Measurements from ENCODE around the gene DBH. TPM values are rescaled to one million over a fixed set of nuclear protein-coding genes. Genes with fewer than 3 reads are reported as not detected.
A peak's percentile ranks its signal among the peaks of the same experiment; 100 is the strongest.

The DBH gene
- total RNA-seq, 1 donor from 2014 or later: not detected

- Mint-ChIP-seq H3K4me1 (ENCODE audit: unreplicated experiment) (peaks cover under 1% of the 10 kb centered on the region), H3K36me3 (ENCODE audit: unreplicated experiment) (no peaks in the 10 kb centered on the region), H3K4me3 (ENCODE audit: unreplicated experiment) (no peak overlapping the region), H3K9me3 (ENCODE audit: unreplicated experiment) (no peaks in the 10 kb centered on the region), H3K27ac (ENCODE audit: unreplicated experiment) (no peak overlapping the region), H3K27me3 (ENCODE audit: unreplicated experiment) (peaks cover 16% of the 10 kb centered on the region)
- TF ChIP-seq CTCF (IDR thresholded peaks at IDR 0.05): peak; percentile 14
- DNase-seq (ENCODE audit: extremely low spot score, unreplicated experiment): no peak
Measured at GRCh38 chr9:133664173-133665050, 28.2 kb downstream of the DBH start.

GRCh38 chr9:133665096-133665495 is 28.9 kb downstream of the DBH start:
- no peak for TF ChIP-seq CTCF (IDR thresholded peaks at IDR 0.05)
- no peak overlapping the region for H3K4me3 Mint-ChIP-seq (ENCODE audit: unreplicated experiment)
- H3K27me3 Mint-ChIP-seq (ENCODE audit: unreplicated experiment): peaks cover 16% of the 10 kb centered on the region
- H3K36me3 Mint-ChIP-seq (ENCODE audit: unreplicated experiment): no peaks in the 10 kb centered on the region
- DNase-seq (ENCODE audit: extremely low spot score, unreplicated experiment): no peak
- H3K27ac Mint-ChIP-seq (ENCODE audit: unreplicated experiment): no peak overlapping the region
- H3K4me1 Mint-ChIP-seq (ENCODE audit: unreplicated experiment): no peaks in the 10 kb centered on the region
- no peaks in the 10 kb centered on the region for H3K9me3 Mint-ChIP-seq (ENCODE audit: unreplicated experiment)

DNA sequence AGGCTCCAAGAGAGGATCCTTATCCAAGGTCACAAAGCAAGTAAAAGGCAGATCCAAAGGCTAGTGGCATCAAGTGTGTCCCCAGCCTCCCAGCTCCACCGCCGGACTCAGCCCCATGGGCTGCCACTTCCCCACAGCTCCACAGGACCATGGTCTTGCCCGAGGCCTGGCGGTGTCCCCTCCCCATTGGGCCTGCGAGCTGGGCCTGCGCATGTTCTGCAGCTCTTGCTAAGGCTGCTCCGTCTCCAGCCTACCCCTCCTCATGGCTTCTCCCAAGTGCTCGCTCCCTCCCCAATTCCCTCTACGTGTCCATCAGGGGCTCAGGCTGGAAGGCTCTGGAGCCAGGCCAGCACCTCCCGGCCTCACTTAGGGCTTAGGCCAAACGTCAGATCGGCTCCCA is 29.4 kb downstream of the DBH start:
- DNase-seq (ENCODE audit: extremely low spot score, unreplicated experiment): no peak
- TF ChIP-seq CTCF (IDR thresholded peaks at IDR 0.05): no peak

DNA sequence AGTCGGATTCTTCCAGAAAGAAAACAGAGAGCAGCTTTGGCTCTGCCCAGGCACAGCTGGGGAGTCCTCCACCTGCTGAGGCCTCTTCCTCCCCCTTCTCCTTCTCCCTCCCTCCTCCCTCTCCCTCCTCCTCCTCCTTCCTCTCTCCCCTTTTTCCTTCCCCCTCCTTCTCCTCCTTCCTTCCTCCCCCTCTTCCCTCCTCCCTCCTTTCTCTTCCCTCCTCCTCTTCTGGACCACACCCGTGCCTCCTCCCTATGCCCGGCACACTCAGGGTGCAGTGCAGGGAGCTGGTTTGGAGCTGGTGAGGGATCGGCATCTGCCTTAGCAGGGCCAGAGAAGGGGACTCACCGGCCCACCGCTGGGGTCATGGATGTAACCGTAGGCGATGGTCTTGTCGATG is 30.2 kb downstream of the DBH start:
- no peak for TF ChIP-seq CTCF (IDR thresholded peaks at IDR 0.05)
- H3K27me3 Mint-ChIP-seq (ENCODE audit: unreplicated experiment): peaks cover 15% of the 10 kb centered on the region
- no peak overlapping the region for H3K4me3 Mint-ChIP-seq (ENCODE audit: unreplicated experiment)
- H3K4me1 Mint-ChIP-seq (ENCODE audit: unreplicated experiment): no peaks in the 10 kb centered on the region
- no peaks in the 10 kb centered on the region for H3K9me3 Mint-ChIP-seq (ENCODE audit: unreplicated experiment)
- no peaks in the 10 kb centered on the region for H3K36me3 Mint-ChIP-seq (ENCODE audit: unreplicated experiment)
- no peak for DNase-seq (ENCODE audit: extremely low spot score, unreplicated experiment)
- H3K27ac Mint-ChIP-seq (ENCODE audit: unreplicated experiment): no peak overlapping the region

More for the DNA sequence above, 29.4 kb downstream of the DBH start:
- Mint-ChIP-seq H3K4me1 (ENCODE audit: unreplicated experiment) (no peaks in the 10 kb centered on the region), H3K9me3 (ENCODE audit: unreplicated experiment) (no peaks in the 10 kb centered on the region), H3K4me3 (ENCODE audit: unreplicated experiment) (no peak overlapping the region), H3K27ac (ENCODE audit: unreplicated experiment) (no peak overlapping the region), H3K36me3 (ENCODE audit: unreplicated experiment) (no peaks in the 10 kb centered on the region), H3K27me3 (ENCODE audit: unreplicated experiment) (peaks cover 18% of the 10 kb centered on the region)

DNA sequence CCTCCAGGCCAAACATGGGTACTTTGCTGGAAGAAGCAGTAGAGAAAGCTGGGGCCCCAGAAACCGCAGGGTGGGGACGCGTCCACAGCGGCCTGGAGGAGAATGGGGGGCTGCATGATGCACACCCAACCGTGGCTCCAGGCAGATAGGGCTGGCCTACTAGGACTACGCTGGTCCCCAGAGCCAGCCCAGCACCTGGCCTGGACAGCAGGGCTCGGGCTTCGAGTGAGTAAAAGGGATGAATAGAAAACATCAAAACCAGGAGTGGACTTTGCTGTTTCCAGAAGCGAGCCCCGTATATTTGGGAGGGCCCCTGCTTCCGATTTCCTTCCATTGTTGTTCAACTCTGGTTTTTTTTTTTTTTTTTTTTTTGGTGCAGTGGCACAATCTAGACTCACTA is 30.7 kb downstream of the DBH start:
- H3K4me1 Mint-ChIP-seq (ENCODE audit: unreplicated experiment): no peaks in the 10 kb centered on the region
- no peaks in the 10 kb centered on the region for H3K9me3 Mint-ChIP-seq (ENCODE audit: unreplicated experiment)
- no peak for DNase-seq (ENCODE audit: extremely low spot score, unreplicated experiment)
- no peaks in the 10 kb centered on the region for H3K36me3 Mint-ChIP-seq (ENCODE audit: unreplicated experiment)
- peaks cover 11% of the 10 kb centered on the region for H3K27me3 Mint-ChIP-seq (ENCODE audit: unreplicated experiment)
- no peak overlapping the region for H3K27ac Mint-ChIP-seq (ENCODE audit: unreplicated experiment)
- no peak overlapping the region for H3K4me3 Mint-ChIP-seq (ENCODE audit: unreplicated experiment)
- no peak for TF ChIP-seq CTCF (IDR thresholded peaks at IDR 0.05)
